Muscle of arm (tissue), 12 donors: ENCODE data around the gene ZNF747. TPM values are rescaled to one million over a fixed set of nuclear protein-coding genes. Genes with fewer than 3 reads are reported as not detected.
"Not testable (repeated sequence)": the region's sequence is repeated elsewhere in the genome, so short reads cannot be mapped to it uniquely, and the experiment has no call there.

Experiments used
- DNase-seq: peaks from one replicate; pipeline ENCODE4 v3.0.0-alpha.2; 2013
- polyA plus RNA-seq, 12 donors: library from polyadenylated mRNA; unstranded; fragments of 120-200 nt; gene quantifications; one replicate each; pipeline ENCODE4 v1.2.1, GENCODE V29; 2013; ENCODE audit not compliant: insufficient read length in 12 of 12

Gene ZNF747
- polyA plus RNA-seq, 12 donors = 5.6 to 7.8 (median 6.5) TPM; not detected in 1

DNA sequence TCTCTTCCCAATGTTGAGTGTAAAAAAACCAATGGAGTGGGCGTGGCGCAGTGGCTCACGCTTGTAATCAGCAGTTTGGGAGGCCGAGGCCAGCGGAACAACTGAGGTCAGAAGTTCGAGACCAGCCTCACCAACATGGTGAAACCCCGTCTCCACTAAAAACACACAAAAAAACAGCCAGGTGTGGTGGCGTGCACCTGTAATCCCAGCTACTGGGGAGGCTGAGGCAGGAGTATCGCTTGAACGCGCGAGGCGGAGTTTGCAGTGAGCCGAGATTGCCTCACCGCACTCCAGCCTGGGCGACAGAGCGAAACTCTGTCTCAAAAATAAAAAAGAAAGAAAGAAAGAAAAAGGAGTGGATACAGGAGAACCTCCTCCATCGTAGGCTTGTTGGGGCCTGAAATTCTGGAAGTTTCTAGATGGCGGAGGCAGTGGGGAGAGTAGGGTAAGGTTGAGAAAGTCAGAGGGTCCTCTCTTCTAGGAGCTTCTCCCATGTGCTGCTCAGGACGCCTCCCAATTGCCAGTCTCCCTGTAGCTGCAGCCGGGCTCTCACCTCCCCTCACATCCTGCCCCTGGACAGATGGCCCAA, 24.2 kb upstream of the ZNF747 start:
- DNase-seq = no peak

DNA sequence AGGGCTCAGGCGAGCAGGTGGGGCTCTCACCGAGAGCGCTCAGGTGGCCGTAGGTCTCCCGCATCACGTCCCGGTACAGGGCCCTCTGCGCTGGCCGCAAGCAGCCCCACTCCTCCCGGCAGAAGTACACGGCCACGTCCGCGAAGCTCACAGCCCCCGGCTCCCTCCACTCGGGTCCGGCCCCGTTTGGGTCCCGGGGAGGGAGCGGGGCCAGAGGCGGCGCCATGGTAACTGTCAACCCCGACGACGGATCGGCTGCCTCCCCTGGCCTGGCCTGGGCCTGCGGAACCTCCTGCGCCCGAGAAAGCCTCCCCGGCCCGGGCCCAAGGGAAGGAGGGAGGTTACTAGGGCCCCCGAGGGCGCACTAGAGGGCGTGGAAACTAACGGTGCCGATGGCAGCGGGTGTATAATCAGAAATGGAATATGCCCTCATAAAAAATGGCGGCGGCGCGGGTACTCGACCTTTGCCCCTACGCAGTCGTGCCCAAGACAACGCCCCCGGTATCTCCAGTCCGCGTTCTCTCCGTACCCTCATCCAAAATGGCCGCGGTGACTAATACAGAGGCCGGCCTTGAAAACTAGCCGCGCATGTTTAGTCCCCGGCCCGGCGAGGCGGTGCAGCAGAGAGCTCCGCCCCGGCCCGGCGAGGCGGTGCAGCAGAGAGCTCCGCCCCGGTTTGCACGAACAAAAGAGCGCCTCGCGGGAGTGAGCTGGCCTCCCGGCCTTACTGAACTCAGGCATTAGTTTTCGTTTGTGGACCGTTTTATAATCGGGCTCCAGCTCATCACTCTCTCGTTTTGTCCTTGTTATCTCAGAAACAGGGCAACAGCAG, 23.5 kb upstream of the ZNF747 start, which contains the start of gene ZNF764:
Gene ZNF764, minus strand, starts transcription at position 418 of the 832 bp plus-strand sequence. Its CDS starts 192 bp downstream, at position 226.
- DNase-seq = peak; percentile 97

DNA sequence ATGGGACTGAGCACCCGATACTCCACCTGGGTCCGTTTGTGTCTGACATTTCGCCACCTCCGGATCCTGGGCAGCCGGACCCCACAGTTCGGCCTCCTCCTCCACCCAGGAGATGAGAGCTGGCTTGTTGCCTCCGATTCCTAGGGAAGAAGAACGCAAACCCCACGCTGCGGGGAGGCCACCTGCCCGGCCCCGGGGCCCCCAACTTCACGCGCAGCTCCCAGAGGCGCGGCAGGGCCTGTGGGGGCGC, 23.0 kb upstream of the ZNF747 start:
- no peak for DNase-seq

DNA sequence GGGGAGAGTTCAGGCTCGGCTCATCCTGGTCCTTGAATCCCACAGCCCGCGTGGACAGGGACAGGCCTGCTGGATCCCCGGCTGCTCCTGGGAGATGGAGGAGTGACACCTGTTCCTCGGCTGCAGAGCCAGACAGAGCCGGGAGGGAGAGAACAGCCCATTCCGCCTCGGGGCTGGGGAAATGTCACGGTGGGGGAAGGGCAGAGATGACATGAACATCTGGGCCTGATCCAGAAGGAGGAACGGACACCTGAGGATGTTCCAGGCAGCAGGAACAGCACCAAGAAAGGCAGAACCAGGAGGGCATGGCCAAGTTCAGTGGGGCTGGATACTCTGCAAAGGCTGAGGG, 21.4 kb upstream of the ZNF747 start:
- no peak for DNase-seq

DNA sequence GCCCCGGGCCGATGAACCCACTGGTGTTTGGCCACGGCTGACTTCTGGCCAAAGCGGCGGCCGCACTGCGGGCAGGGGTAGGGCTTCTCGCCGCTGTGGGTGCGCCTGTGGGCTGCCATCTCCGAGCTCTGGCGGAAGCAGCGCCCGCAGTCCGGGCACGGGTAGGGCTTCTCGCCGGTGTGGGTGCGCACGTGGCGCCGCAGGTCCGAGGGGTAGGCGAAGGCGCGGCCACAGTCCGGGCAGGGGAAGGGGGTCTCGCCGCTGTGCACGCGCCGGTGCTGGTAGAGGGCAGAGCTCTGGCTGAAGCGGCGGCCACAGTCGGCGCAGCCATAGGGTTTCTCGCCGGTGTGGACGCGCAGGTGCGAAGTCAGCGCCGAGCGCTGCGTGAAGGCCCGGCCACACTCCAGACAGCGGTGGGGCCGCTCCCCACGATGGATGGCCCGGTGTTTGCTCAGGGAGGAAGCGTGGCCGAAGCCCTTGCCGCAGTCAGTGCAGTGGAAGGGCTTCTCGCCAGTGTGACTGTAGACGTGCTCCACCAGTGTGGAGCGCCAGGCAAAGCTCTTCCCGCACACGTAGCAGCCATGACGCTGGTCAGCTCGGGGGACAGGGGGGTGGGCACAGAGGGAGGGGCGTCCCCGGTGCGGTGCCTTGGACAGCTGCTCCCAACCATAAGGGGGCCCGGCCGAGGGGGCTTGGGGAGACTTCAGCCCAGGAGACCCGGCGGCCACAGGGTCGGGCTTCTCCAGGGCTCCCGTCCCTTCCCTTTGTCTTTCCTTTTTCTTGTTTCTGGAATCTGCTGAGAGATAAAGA, 20.9 kb upstream of the ZNF747 start:
- no peak for DNase-seq

DNA sequence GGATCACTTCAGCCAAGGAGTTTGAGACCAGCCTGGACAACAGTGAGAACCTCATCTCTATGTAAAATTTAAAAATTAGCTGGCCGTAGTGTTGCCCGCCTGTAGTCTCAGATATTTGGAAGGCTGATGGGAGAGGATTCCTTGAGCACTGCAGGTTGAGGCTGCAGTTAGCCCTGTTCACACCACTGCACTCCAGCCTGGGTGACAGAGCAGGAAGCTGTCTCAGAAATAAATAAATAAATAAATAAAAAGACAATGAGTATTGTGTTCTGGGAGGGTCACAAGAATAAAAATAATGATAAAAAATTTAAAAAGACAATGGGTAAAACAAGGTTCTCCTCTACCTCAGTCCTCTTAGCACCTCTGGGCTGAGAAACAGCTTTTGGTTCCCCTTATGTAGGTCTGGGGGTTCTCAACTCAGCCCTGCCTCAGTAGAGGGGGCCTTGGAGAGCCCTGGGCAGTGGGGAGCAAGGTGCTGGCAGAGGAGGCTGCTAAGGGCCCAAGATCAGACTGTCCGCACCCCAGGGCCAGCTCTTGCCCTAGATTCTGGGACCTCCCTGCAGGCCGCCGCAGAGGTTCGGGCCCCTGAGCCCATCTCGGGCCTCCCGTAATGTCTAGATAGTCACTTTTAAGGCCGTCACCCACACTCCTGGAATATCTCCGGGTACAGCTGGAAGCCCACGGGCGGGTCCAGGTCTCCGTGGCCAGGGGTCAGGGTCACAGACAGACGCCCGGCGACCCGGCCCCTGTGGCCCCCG, 20.1 kb upstream of the ZNF747 start:
- no peak for DNase-seq

DNA sequence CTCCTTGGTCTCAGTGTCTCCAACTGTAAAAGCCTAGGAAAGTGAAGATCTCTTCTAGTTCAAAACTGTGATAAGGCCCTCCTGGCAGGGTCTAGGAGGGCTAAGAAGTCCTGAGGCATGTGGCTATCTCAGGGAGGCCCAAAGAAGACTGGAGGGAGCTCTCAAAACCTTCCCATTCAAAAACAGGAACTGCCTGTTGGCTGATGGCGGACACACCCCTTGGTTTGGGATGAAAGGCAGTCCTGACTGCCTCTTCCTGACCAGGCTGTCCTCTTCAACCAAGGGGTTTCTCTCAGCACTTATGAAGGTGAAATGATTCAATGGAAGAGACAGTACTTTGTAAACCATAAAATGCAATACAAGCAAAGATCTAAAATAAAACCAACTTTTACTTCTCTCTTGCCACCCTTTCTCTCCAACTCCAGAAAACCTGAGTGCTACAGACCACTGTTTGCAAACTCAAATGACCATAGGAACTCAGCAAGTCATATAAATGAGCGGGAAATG, 18.8 kb upstream of the ZNF747 start:
- DNase-seq = no peak

DNA sequence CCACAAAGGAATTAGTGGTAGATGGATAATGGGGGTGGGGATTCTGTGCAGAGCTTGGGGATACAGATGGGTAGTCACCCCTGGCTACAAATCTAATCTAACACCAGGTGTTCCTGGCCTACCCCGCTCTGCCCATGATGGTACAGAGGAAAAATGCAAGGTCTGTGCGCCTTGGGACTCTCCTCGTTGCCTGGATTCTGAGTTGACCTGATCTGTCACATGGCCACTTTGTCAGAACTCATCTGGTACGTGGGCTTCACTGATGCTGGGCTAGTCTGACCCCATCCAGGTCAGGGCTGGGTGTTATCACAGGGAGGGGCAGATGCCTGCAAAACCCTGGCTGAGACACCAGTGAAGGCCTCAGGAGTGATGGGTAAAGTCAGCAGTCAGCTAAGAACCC, 18.3 kb upstream of the ZNF747 start:
- DNase-seq = no peak

DNA sequence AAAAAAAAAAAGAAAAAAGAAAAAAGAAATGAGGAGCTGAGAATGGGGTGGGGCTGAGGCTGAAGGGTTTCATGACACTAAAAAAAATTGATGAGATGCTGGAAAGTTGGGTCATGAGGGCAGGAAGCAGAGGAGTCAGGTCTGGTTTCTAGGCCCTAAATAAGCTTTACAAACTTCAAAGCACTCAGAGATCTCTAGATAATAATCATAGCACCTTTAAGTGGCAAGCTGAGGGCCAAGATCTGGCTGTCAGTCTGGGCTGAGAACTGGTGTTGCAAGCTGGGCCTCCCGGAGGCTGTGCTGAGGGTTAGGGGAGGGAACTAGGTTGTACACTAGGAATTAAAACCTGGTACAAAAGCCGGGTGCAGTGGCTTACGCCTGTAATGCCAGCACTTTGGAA, 17.1 kb upstream of the ZNF747 start:
- no peak for DNase-seq

DNA sequence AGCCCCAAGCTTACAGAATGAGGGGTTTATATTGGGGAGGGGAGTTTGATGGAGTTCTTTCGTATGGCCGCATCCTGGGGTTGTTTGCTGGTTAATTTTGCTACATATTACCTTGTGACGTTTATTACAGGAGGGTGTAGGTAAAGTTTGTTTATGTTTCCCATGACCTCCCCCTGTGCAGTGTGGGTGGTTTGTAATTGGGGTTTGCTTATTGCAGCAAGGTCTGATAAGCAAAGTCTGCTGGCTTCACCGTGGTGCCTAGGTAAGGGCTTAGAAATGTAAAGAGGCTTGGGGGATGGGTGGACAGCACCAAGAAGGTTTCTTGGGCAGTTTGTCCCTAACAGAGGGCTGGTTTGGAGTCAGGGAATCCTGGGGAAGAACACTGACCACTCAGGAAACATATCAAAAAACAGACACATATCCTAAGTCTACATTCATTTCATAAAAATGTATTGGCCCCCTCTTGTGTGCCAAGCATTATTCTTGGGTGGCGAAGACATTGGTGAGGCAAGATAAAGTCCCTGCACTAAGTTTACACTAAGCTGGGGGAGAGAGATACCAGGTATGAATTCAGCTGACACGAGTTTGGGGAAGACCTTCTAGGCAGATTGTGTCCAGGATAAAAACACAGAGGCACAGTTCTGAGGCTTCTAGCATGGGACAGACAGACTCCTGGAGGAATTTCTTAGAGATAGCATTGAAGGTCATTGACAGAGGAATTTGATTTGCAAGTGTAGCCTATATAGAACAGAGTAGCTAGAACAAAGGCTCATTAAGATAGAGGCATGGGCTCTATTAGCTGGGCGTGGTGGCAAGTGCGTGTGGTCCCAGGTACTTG, 14.0 kb upstream of the ZNF747 start:
- DNase-seq = no peak

DNA sequence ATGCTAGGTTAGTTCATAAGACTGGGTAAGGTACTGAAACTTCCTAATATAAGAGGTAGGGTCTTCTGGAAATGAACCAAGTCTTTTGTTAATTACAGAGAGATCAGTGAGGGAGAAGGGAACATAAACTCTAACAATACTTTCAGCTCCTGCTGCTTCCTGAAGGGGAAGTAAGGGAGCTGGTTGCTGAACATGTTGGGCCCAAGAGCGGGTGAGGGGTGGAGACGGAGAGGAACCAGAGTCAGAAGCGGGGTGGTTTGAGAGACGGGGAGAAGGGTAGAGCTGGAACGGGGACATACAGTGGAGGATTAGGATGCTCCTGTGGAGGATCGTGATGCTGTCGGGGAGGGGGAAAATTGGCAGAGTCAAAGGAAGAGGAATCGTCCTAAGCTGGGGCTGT, 11.5 kb upstream of the ZNF747 start:
- DNase-seq = no peak

DNA sequence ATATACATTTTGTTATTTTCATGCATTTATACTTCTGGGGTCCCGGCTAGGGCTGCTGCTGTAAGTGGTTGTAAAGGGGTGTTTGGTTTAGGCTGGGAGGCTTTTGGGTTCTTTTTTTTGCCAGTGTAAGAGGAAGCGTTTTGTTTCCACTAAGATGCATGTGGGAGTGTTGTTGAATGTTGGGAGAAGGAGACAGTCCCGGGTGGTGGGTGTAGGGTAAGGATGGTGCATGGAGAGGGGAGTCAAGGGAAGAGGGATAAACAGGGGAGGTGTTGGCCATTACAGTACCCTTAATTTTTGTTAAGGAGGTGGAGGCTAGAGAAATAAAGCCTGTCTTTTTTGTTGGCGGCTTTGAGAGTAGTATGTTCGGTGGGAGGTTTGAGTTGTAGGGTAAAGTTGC, 8.4 kb upstream of the ZNF747 start:
- DNase-seq = no peak

DNA sequence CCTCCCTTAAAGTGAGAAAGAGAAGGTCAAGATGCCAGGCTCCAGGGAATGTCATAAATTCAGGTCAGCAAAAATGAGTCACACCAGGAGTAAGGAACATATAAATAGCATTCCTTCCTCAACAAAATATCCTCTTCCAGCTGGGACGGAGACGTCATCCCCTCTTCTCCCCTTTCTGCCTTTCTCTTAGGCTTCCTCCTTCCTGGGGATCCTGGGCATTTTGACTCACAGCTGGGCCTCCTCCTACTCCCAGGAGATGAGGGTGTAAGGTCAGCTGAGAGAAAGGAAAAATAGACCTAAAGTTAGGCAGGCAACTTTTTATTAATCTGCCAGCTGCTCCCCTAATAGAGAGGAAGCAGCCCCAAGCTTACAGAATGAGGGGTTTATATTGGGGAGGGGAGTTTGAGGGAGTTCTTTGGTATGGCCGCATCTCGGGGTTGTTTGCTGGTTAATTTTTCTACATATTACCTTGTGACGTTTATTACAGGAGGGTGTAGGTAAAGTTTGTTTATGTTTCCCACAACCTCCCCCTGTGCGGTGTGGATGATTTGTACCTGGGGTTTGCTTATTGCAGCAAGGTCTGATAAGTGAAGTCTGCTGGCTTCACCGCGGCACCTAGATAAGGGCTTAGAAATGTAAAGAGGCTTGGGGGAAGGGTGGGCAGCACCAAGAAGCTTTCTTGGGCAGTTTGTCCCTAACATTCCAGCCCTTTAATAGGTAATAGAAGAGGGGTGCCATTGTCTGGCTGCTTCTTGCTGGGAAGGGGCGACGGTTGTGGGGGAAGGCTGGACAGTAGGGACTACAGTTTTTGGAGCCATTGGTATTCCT, 7.1 kb upstream of the ZNF747 start:
- DNase-seq = no peak

DNA sequence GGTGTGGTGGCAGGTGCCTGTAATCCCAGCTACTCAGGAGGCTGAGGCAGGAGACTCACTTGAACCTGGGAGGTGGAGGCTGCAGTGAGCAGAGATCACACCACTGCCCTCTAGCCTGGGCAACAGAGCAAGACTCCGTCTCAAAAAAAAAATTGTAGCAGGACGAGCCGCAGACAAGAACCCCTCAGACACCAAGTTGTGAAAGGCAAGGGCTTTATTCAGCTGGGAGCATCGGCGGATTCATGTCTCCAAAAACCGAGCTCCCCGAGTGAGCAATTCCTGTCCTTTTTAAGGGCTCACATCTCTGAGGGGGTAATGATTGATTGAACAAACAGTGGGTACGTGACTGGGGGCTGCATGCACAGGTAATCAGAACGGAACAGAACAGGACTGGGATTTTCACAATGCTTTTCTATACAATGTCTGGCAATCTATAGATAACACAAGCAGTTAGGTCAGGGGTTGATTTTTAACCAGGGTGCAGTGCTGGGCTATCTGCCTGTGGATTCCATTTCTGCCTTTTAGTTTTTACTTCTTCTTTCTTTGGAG, 6.3 kb upstream of the ZNF747 start:
- not testable (repeated sequence) for DNase-seq

DNA sequence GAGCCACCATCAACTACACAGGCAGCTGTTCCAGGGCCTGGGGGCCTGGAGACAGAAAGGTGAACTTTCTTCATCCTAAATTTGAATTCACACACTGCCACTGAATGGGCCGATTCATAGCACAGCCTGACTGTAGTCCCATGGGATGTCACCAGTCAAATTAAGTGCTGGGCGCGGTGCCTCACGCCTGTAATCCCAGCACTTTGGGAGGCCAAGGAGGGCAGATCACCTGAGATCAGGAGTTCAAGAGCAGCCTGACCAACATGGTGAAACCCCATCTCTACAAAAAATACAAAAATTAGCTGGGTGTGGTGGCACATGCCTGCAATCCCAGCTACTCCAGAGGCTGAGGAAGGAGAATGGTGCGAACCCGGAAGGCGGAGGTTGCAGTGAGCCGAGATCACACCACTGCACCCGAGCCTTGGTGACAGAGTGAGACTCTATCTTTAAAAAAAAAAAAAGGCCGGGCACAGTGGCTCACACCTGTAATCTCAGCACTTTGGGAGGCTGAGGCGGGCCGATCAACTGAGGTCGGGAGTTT, 5.4 kb upstream of the ZNF747 start:
- DNase-seq = not testable (repeated sequence)

DNA sequence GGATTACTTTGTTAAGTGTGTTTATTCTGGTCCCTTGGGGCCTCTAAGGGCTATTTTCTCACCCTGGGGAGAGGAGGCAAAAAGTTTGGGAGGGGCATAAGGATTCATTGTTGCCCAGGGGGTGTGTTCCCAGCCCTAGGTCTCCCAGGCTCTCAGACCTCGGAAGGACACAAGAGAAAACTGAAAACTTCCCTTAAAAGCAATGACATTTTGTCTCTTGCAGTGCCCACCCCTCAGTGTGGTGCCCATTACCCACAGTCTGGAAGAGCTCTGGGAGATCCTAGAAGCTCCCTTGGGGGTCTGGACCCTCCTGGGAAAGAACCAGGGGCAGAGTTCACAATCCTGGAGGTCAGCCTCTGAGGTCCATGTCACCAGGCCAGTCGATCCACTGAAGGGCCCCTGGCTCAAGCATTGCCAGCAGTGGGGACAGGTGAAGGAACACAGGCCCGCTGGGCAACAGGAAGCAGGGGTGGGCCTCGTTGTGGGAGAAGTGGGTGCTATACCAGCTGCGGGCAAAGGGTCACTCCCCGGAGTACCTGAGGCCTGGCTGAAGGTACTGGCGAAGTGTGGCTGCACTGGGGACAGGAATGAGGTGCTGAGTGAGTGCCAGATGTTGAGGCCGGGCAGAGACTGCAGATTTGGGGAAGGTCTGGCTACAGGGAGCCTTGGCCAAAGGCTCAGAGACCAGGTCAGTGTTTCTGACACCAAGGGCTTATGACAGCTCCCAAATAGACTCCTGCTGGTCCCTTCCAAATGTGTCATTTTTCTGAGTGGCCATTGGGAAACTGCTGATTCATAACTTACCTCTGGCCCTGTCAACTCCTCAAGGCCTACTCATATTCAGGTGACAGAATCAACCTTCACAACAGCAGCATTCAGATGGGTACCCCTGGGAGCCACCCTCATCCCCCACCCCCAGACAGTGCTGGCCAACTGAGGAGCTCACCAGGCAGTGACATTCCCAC, 4.6 kb upstream of the ZNF747 start:
- no peak for DNase-seq

DNA sequence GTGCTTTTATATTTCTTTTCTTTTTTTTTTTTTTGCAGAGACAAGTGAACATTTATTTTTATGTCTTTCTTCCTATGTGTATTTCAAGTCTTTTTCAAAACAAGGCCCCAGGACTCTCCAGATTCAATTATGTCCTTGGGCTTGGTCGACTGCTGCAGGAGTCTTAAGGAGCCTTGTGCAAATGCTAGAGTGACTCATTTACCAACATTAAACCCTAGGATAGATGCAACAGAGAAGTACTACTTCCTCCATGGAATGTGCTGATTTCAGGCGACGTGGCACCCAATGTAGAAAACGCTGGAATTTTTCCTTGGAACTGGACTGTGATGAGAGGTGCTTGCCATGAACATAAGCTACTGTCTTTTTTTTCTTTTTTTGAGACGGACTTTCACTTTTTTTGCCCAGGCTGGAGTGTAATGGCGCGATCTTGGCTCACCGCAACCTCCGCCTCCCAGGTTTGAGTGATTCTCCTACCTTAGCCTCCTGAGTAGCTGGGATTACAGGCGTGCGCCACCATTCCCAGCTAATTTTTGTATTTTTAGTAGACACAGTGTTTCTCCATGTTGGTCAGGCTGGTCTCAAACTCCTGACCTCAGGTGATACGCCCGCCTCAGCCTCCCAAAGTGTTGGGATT, 1.9 kb upstream of the ZNF747 start:
- not testable (repeated sequence) for DNase-seq

DNA sequence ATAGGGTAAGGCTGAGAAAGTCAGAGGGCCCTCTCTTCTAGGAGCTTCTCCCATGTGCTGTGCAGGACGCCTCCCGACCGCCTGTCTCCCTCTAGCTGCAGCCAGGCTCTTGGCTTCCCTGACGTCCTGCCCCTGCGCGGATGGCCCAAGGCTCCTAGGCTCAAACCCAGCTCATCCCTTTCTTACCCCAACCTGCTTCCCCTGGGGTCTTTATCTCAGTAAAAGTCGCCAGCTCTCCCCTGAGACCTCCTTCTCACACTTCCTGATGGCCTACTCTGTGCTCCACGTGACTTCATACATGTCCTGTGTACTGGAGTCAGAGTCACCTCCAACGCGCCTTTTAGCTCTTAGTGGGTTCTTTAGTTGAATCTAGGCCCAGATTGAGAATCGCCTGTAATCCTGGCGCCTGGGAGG, 1.1 kb upstream of the ZNF747 start:
- peak; percentile 70 for DNase-seq
